HG02938 (cell line): Measurements from ENCODE around the gene PDCD11.
"Not testable (repeated sequence)": the region's sequence is repeated elsewhere in the genome, so short reads cannot be mapped to it uniquely, and the experiment has no call there.

Experiments
- ATAC-seq: cut with Tn5 transposase; IDR thresholded peaks from one replicate; pipeline ENCODE4 v1.9.1; 2021; ENCODE audit warnings: mild to moderate bottlenecking, moderate library complexity; ENCODE audit not compliant: unreplicated experiment

PDCD11 gene

DNA sequence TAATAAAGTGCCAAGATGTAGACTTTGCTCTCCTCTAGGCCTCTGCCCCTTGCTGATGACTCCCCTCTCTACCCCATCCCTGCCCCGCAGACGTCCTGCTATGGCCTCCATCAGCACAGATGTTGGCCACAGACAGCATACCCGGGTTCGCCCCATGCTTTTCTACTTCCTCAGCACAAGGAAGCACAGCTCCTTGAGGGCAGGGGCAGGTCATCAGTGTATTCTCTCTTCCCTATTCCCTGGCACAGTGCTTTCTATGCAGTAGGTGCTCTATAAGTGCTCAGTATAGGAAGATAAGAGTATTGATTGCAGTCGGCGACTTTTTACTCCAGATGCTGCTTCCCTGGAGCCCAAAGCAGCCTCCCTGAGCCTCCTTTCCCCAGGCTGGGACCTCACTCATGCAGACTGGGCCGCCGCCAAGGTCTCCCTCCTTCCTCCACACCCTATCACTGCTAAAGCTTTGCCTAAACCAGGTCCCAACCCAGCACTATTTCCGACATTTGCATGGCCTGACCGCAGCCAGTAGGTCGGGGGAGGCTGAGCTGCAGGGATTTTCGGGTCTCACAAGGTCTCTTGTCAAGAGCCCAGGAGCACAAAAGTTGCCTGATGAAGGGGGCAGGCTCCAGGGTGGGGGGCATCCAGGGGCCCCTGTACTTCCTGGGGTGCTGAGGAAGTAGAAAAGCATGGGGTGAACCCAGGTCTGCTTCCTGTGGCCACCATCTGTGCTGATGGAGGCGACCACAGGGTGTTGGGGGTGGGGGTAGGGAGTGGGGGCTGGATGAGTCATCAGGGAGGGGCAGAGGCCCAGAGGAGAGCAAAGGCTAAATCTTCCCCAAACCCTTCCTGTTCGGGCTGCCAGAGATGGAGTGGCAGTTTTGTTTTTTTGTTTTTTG, 74.6 kb downstream of the PDCD11 start:
- peak; percentile 76 for ATAC-seq

- no peak for ATAC-seq
These were observed 75.6 kb downstream of the PDCD11 start for GRCh38 chr10:103472005-103472404.

DNA sequence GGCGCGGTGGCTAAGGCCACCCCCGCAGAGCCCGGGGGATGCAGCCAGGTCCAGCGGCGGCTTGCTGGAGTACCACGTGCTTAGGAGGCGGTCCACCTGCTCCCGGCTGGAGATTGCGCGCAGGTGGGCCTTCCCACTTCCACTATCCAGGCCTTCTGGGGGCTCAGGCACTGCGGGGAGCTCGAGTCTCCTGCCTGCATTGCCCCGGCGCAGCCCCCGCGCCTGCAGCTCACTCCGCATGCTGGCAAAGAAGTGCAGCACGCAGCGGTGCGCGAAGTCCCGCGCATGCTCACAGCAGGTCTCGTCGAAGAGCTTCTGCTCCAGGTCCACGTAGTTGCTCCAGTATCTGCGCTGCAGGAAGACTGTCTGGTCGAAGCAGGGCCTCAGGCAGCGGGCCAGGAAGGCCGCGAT, 76.8 kb downstream of the PDCD11 start:
- ATAC-seq: no peak

GRCh38 chr10:103474077-103474476, 77.7 kb downstream of the PDCD11 start:
- no peak for ATAC-seq

GRCh38 chr10:103475437-103475836, 79.0 kb downstream of the PDCD11 start:
- no peak for ATAC-seq

DNA sequence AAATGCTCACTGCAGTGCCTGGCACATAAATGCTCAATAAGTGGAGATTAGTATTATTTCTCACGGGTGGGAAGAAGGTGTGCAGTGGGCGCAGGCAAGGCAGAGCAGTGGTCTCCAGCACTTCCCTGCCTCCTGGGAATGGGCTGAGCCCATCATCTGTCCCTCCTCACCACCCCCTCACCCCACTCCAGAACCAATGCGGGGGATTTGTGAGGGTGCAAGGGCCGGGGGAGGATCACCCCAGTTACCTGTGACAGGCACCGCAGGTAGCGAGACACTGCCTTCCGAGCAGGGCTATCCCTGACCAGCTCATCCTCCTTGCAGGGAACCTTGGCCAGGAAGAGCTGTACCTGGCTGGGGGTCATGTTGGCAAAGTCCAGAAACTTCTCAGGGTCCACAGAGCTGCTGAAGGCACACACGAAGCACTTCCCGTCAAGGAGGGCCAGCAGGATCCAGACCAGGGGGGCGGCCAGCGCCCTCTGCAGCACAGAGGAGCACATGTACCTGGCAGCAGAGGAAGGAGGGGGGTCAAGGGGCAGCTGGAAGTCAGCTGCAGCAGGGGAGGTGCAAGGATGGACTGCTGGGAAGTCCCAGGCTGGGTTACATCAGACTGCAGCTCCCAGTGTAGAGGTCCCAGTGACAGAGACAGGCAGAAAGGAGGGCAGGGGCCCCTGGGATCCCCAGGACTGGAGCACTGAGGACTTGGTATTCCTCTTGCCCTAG, 79.8 kb downstream of the PDCD11 start:
- ATAC-seq: no peak

DNA sequence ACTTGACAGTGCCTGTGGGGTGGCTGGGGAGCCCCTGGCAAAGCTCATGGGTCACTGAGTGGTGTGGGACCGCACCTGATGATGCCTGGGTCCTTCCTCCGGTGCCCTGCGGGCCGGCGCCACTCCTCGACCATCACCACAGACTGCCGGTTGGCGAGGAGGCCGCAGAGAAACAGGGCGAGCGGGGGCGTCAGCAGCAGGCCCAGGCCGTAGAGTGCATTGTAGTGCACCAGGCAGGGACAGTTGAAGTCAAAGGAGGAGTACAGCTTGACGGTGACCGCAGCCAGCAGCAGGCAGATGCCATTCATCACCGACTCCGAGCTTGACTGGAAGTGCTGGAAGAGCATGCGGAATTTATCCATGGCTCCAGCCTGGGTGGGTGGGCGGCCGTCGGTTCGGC, 82.2 kb downstream of the PDCD11 start:
- ATAC-seq: no peak

DNA sequence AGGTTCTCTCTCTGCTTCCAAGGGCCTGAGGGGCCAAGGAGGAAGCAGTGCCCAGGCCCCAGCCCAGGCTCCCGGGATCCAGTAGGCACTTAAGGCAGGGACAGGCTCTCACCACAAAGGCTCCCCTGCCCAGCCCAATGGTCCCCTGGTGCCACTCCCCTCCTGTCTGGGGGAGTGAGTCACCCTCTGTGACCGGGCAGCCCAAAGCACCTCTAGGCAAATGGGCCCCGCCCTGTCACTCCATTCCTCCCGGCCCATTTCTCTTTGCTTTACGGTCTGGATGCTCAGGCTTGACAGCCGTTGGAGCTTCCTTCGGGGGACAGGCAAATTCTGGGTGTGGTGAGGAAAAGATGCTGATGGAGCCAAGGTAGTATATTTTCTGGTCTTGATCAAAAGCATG, 82.7 kb downstream of the PDCD11 start, which contains the start of gene CALHM3:
TSS of gene CALHM3 (minus strand) at position 106 of the 400 bp plus-strand sequence. CDS start 208 bp downstream, outside the sequence.
- no peak for ATAC-seq

DNA sequence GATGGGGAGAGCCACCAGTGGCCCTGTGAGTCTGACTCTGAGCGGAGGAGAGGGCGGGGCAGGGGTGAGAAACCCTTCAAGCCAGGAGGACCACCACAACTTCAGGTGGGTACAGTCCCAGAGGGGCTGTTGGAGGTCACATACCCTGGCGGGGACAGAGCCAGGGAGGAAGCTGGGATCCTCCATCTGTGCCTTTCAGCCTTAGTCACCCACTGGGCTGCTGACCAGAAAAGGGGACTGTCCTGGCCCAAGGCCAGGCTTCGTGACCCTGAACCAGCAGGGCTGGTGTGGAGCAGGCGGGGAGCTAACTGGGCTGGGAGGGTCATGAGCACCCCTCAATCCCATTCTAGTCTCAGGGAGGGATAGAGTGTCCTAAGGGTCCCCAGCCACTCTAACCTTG, 84.1 kb downstream of the PDCD11 start:
- ATAC-seq: no peak

DNA sequence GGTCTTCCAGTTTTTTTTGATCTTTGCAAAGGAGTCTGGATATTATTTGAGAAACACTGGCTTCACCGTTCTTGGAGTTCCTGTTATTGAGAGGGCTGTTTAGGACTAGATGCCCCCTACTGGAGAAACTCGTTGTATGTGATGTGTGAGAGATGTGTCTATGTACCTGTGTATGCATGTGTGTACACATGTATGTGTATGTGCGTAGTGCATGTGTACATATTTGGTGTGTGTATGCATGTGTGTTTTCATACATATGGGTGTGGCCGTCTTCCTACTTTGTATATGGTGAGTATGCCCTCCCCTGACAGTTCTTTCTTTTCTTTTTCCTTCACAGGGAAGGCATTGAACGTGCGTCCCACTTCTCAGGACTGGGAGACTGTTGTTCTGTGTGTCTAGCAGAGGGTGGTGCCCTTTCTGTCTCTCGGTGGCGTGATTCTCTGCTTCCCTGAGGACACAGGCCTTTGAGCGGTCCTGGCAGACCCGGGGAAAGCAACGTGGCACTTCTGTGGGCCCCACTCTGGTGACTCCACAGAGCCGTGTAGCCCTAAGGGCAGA, 85.6 kb downstream of the PDCD11 start:
- ATAC-seq: no peak

DNA sequence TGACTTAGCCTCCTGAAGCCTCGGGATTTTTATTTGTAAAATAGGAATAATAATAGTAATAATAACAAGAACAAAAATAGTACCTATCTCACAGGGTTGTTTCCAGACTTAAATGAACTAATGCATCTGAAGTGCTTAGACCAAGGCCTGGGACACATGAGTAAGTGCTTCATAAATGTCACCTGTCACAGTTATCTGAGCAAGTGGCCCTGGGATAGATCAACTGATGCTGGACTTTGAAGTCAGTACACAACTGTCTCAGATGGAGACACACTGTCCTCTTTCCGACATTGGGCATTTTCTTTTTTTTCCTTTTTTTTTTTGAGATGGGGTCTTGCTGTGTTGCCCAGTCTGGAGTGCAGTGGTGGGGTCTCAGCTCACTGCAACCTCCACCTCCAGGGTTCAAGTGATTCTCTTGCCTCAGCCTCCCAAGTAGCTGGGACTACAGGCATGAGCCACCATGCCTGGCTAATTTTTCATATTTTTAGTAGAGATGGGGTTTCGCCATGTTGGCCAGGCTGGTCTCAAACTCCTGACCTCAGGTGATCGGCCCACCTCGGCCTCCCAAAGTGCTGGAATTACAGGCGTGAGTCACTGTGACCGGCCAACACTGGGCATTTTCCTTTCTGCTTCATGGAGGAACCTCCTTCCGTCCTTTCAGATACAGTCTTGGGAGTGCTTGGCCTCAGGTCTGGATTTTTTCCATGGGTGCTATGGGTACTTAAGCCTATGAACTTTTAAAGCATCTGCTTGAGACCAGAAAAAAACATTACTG, 90.4 kb downstream of the PDCD11 start:
- not testable (repeated sequence) for ATAC-seq

DNA sequence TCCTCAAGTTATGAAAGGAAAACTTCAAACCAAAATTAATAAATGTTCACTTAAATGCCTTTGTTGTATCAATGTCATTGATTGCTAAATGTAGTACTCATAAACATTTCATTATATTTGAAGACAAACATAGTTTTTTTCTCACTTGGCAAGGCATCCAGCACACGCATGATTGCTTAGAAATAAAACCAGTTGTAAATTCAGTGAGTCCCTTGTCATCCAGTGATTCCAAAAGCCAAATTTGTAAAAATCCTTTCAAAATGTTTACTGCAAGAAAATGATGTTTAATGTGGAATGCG, 90.9 kb downstream of the PDCD11 start:
- ATAC-seq: no peak

DNA sequence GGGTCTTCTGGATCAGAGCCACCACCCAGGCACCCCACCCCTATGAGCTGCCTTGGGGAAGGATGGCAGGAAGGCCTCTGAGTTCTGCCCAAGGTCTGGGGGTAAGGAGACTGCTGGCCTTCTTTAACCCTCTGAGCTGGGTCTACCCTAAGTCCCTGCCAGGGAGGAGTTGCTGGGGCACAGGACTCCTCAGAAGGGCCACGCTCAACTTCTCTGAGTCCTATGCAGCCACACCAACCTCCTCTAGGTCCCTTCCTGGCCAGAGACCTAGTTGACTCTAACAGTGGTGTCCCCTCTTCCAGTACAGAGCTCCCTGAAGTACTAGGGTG, 94.5 kb downstream of the PDCD11 start:
- peak; percentile 17 for ATAC-seq

DNA sequence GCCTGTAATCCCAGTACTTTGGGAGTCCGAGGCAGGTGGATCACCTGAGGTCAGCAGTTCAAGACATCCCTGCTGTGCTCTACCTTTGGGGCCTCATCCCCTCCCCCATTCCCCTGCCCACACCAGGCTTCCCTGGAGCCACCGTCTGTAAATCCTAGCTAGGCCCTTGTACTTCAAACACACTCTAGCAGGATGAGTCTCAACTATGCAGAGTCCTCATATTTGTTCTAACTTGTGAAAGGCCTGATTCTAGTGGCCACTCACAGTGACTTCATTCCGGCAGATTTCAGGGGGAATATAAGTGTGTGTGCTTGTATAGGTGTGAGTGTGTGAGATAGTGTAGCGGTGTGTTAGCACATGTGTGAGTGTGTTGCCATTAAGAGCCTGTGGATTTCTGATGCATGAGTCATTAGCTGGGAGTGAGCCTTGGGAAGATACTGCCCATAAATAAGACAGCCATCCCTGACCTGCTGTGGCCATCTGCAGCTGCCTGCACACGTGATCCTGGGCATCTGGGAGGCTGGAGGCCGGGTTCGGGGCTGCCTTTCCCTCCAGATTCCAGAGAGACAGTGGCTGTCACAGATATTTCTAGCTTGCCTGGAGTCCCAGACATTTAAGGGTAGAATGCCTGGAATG, 95.4 kb downstream of the PDCD11 start:
- no peak for ATAC-seq

DNA sequence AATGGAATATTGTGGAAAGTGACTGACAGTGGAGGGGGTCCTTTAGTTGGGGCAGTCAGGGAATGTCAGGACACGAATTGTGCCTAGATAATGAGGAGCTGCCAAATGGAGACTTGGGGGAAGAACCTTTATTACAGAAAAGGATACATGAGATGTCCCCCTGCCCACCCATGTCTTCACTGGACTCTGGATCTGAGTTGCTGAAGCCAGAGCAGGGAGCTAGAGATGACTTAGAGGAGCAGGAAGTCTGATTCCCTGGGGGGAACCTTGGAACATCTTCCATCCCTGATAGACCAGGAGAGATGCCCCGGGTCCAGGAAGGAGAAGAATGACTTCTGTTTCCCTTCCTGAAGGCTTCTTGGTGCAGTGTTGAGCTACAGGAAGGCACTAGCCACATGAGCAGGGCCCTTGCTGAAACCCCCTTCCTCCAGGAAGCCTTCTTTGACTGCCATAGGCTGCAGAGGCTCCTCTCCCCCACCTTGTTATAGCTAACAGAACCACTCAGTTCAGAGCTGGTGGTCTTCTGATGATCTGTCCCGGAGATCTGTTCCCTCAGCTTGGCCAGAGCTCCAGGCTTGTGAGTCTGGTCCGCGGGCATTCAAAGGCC, 96.3 kb downstream of the PDCD11 start:
- ATAC-seq: no peak

- ATAC-seq: no peak
These were observed 97.0 kb downstream of the PDCD11 start, which contains the start of gene NEURL1 for GRCh38 chr10:103493362-103493915. Gene NEURL1 (plus strand): TSS chr10:103493705. CDS start chr10:103494388, 683 bp downstream.

GRCh38 chr10:103493916-103494877, 97.8 kb downstream of the PDCD11 start:
- ATAC-seq: no peak

DNA sequence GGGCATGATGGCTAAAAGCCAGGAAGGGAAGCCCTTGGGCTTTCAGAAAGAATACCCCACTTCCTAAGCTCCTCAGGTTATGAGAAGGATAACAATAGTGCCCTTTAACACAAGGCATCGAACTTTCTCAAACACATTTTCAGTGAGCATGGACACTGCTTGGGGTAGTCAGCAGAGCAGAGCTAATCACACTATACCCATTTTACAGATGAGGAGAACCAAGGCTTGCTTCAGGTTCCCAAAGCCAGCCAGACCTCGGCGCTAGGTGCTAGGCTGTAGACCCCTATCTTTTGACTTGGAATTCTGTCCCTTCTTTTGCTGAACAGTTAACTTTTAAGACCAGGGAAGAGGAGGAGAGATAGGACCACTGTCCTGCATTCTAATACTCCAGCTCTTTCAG, 98.9 kb downstream of the PDCD11 start:
- no peak for ATAC-seq
